Hepatocyte (in vitro differentiated cells): ENCODE data around the gene PPP1R13L. TPM values are rescaled to one million over a fixed set of nuclear protein-coding genes. Genes with fewer than 3 reads are reported as not detected.

ENCODE experiments used
- DNase-seq: peaks from one replicate; pipeline ENCODE4 v3.0.0-alpha.2; 2016; ENCODE audit warnings: low spot score
- H2AFZ ChIP-seq: fragments of 200-600 bp; sonication (generic); 2 replicates; pipeline ENCODE4 v1.6.0; 2016; ENCODE audit warnings: antibody characterized with exemption, mild to moderate bottlenecking
- H3K27ac ChIP-seq: fragments of 200-600 bp; sonication (generic); 2 replicates; pipeline ENCODE4 v1.5.1; 2016; ENCODE audit warnings: mild to moderate bottlenecking
- H3K27me3 ChIP-seq: fragments of 200-600 bp; sonication (generic); 2 replicates; pipeline ENCODE4 v1.6.1; 2016
- H3K36me3 ChIP-seq: fragments of 200-600 bp; sonication (generic); replicated peaks from 2 replicates; pipeline ENCODE4 v1.5.1; 2016; ENCODE audit warnings: low read depth; ENCODE audit not compliant: insufficient read depth
- H3K4me1 ChIP-seq: fragments of 200-600 bp; sonication (generic); 2 replicates; pipeline ENCODE4 v1.5.1; 2016; ENCODE audit warnings: mild to moderate bottlenecking, moderate library complexity; ENCODE audit not compliant: insufficient read depth
- H3K4me2 ChIP-seq: fragments of 200-600 bp; sonication (generic); 2 replicates; pipeline ENCODE4 v1.6.0; 2016
- H3K4me3 ChIP-seq: fragments of 200-600 bp; sonication (generic); 2 replicates; pipeline ENCODE4 v1.5.1; 2016; ENCODE audit warnings: mild to moderate bottlenecking
- H3K79me2 ChIP-seq: fragments of 200-600 bp; sonication (generic); 2 replicates; pipeline ENCODE4 v1.6.0; 2017; ENCODE audit warnings: mild to moderate bottlenecking
- H3K9me2 ChIP-seq: fragments of 200-600 bp; sonication (generic); replicated peaks from 2 replicates; pipeline ENCODE4 v1.6.0; 2017; ENCODE audit warnings: mild to moderate bottlenecking; ENCODE audit not compliant: insufficient read depth
- H3K9me3 ChIP-seq: fragments of 200-600 bp; sonication (generic); 2 replicates; pipeline ENCODE4 v1.5.1; 2016; ENCODE audit warnings: low read depth, mild to moderate bottlenecking
- H4K20me1 ChIP-seq: fragments of 200-600 bp; sonication (generic); 2 replicates; pipeline ENCODE4 v1.6.0; 2016; ENCODE audit warnings: mild to moderate bottlenecking; ENCODE audit not compliant: insufficient read depth, poor library complexity, severe bottlenecking
- CTCF ChIP-seq: fragments of 200-600 bp; sonication (generic); IDR thresholded peaks from 2 replicates; pipeline ENCODE4 v1.5.1; 2016; ENCODE audit warnings: antibody characterized with exemption, mild to moderate bottlenecking; ENCODE audit not compliant: poor library complexity
- EZH2 ChIP-seq: fragments of 200-600 bp; sonication (generic); IDR thresholded peaks from 2 replicates; pipeline ENCODE4 v1.6.1; 2016; ENCODE audit warnings: antibody characterized with exemption, mild to moderate bottlenecking, borderline replicate concordance
- EZH2phosphoT487 ChIP-seq: fragments of 200-600 bp; sonication (generic); IDR thresholded peaks from one replicate; pipeline ENCODE4 v1.6.1; 2018; ENCODE audit warnings: antibody characterized with exemption, mild to moderate bottlenecking, low read depth, moderate library complexity; ENCODE audit not compliant: unreplicated experiment, severe bottlenecking
- WGBS: methylation state at CpG from one replicate; pipeline ENCODE4 v1.1.6; 2016; ENCODE audit warnings: low lambda C conversion rate; ENCODE audit errors: missing lambda C conversion rate; 5-methylcytosine and 5-hydroxymethylcytosine counted together
- polyA plus RNA-seq: library from polyadenylated mRNA; unstranded; fragments of >200 nt; fragmentation: Nextera tagmentation; extraction: Ambion mirVana; gene quantifications from 2 replicates; pipeline ENCODE4 v1.2.1, GENCODE V29; 2016
- total RNA-seq: library from RNA; depleted of rRNA; stranded (reverse); fragments of >200 nt; gene quantifications from 2 replicates; pipeline ENCODE4 v1.2.3, GENCODE V29; 2014

The PPP1R13L gene
- total and polyA plus RNA-seq, 2 experiments from 2014 or later, result 8.7 to 14.8 TPM

GRCh38 chr19:45385392-45386221 is 19.3 kb downstream of the PPP1R13L start:
- no peak overlapping the region for H3K4me2 ChIP-seq
- WGBS, result 39% methylated on average over 70 of the region's 75 CpGs
- peaks cover 18% of the 10 kb centered on the region for H3K27me3 ChIP-seq
- TF ChIP-seq CTCF (no peak), EZH2phosphoT487 (no peak), EZH2 (no peak)
- H3K9me2 ChIP-seq, result no peaks in the 10 kb centered on the region
- H3K27ac ChIP-seq, result no peak overlapping the region
- H2AFZ ChIP-seq, result no peak overlapping the region
- no peaks in the 10 kb centered on the region for H4K20me1 ChIP-seq
- no peaks in the 10 kb centered on the region for H3K79me2 ChIP-seq
- no peaks in the 10 kb centered on the region for H3K4me1 ChIP-seq
- DNase-seq, result no peak
- no peaks in the 10 kb centered on the region for H3K36me3 ChIP-seq
- H3K9me3 ChIP-seq, result no peaks in the 10 kb centered on the region
- H3K4me3 ChIP-seq, result no peak overlapping the region

- Histone ChIP-seq H3K27me3 (peaks cover 18% of the 10 kb centered on the region), H2AFZ (no peak overlapping the region), H3K9me3 (no peaks in the 10 kb centered on the region), H4K20me1 (no peaks in the 10 kb centered on the region), H3K4me2 (no peak overlapping the region), H3K4me3 (no peak overlapping the region), H3K9me2 (no peaks in the 10 kb centered on the region), H3K4me1 (no peaks in the 10 kb centered on the region), H3K79me2 (no peaks in the 10 kb centered on the region), H3K27ac (no peak overlapping the region), H3K36me3 (no peaks in the 10 kb centered on the region)
- no peak for TF ChIP-seq CTCF
- TF ChIP-seq EZH2, result no peak
- no peak for TF ChIP-seq EZH2phosphoT487
- WGBS, result 99% methylated on average over 14 of the region's 29 CpGs
- no peak for DNase-seq
Observed at GRCh38 chr19:45382426-45382825, 22.4 kb downstream of the PPP1R13L start.

- no peaks in the 10 kb centered on the region for H3K36me3 ChIP-seq
- no peaks in the 10 kb centered on the region for H3K4me1 ChIP-seq
- peaks cover 3% of the 10 kb centered on the region for H3K27me3 ChIP-seq
- no peak for DNase-seq
- H3K9me2 ChIP-seq, result no peaks in the 10 kb centered on the region
- TF ChIP-seq CTCF (no peak), EZH2phosphoT487 (no peak), EZH2 (no peak)
- no peak overlapping the region for H3K4me2 ChIP-seq
- H2AFZ ChIP-seq, result no peak overlapping the region
- no peaks in the 10 kb centered on the region for H4K20me1 ChIP-seq
- 91% methylated on average over 1 of the region's 1 CpG for WGBS
- no peak overlapping the region for H3K27ac ChIP-seq
- H3K79me2 ChIP-seq, result no peaks in the 10 kb centered on the region
- no peaks in the 10 kb centered on the region for H3K9me3 ChIP-seq
- H3K4me3 ChIP-seq, result no peak overlapping the region
Observed at GRCh38 chr19:45380107-45380506, 24.8 kb downstream of the PPP1R13L start.
